ENCODE results near the gene ARFGAP3.

The ARFGAP3 gene

GRCh38 chr22:42860968-42861367, 3.9 kb upstream of the ARFGAP3 start:
- no peak overlapping the region for H3K4me2 ChIP-seq (ENCODE audit: insufficient read depth, low read length)
- no peak overlapping the region for H3K4me3 ChIP-seq (ENCODE audit: low read depth in 1 of 2, low read length in 2 of 2)
- peaks cover 15% of the 10 kb centered on the region for H3K4me1 ChIP-seq (ENCODE audit: insufficient read depth, low read length)
- peaks cover 3% of the 10 kb centered on the region; the same call in 1 of the 2 replicates for H3K36me3 ChIP-seq (ENCODE audit: insufficient read depth, low read length)
- H3K27ac ChIP-seq (ENCODE audit: low read length): no peak overlapping the region
- no peak overlapping the region for H2AFZ ChIP-seq (ENCODE audit: low read depth, low read length)
- H3K9ac ChIP-seq (ENCODE audit: low read depth, low read length): no peak overlapping the region
- H4K20me1 ChIP-seq (ENCODE audit: insufficient read depth, low read length): 0 out of 2 replicates have a peak, but pooled peaks cover 5% of the 10 kb centered on the region
- no peaks in the 10 kb centered on the region for H3K27me3 ChIP-seq (ENCODE audit: insufficient read depth, low read length, poor library complexity)
- ATAC-seq (ENCODE audit: insufficient read depth, low read depth) (no peak), DNase-seq (no peak)
- H3K79me2 ChIP-seq (ENCODE audit: insufficient read depth, low read length): peaks cover 14% of the 10 kb centered on the region
- no peaks in the 10 kb centered on the region for H3K9me3 ChIP-seq (ENCODE audit: insufficient read depth, low read length, severe bottlenecking)
- no peak for TF ChIP-seq EZH2 (IDR thresholded peaks at IDR 0.05; ENCODE audit: borderline replicate concordance, low read depth, low read length, severe bottlenecking)
- no peak for TF ChIP-seq CTCF (IDR thresholded peaks at IDR 0.05; ENCODE audit: borderline replicate concordance, extremely low read depth, low read length, poor library complexity, severe bottlenecking)

- Histone ChIP-seq H3K9ac (ENCODE audit: low read depth, low read length) (peak overlapping the region; percentile 84), H4K20me1 (ENCODE audit: insufficient read depth, low read length) (peaks cover 10% of the 10 kb centered on the region; the same call in 1 of the 2 replicates), H3K4me2 (ENCODE audit: insufficient read depth, low read length) (peak overlapping the region; percentile 97), H2AFZ (ENCODE audit: low read depth, low read length) (peak overlapping the region; percentile 100), H3K36me3 (ENCODE audit: insufficient read depth, low read length) (peaks cover 12% of the 10 kb centered on the region; the same call in 1 of the 2 replicates), H3K4me1 (ENCODE audit: insufficient read depth, low read length) (peaks cover 28% of the 10 kb centered on the region), H3K27me3 (ENCODE audit: insufficient read depth, low read length, poor library complexity) (no peaks in the 10 kb centered on the region), H3K79me2 (ENCODE audit: insufficient read depth, low read length) (peaks cover 44% of the 10 kb centered on the region), H3K4me3 (ENCODE audit: low read depth in 1 of 2, low read length in 2 of 2) (peak overlapping the region in 1 of 2 experiments; percentile 99; a peak in 2 of 4 replicates), H3K9me3 (ENCODE audit: insufficient read depth, low read length, severe bottlenecking) (no peaks in the 10 kb centered on the region), H3K27ac (ENCODE audit: low read length) (peak overlapping the region; percentile 41; the same call in 1 of the 2 replicates)
- DNase-seq: peak; percentile 10
- no peak for ATAC-seq (ENCODE audit: insufficient read depth, low read depth)
- no peak for TF ChIP-seq EZH2 (IDR thresholded peaks at IDR 0.05; ENCODE audit: borderline replicate concordance, low read depth, low read length, severe bottlenecking)
These were observed 890 bp upstream of the ARFGAP3 start for GRCh38 chr22:42857845-42858481.

- Histone ChIP-seq H3K36me3 (ENCODE audit: insufficient read depth, low read length) (peaks cover 12% of the 10 kb centered on the region; the same call in 1 of the 2 replicates), H3K4me2 (ENCODE audit: insufficient read depth, low read length) (peak overlapping the region; percentile 97)
- peak; percentile 62 for ATAC-seq (ENCODE audit: insufficient read depth, low read depth)
These were observed 751 bp downstream of the ARFGAP3 start for GRCh38 chr22:42856179-42856864.

More at GRCh38 chr22:42856179-42856864, 751 bp downstream of the ARFGAP3 start:
- peak; percentile 4 for TF ChIP-seq CTCF (IDR thresholded peaks at IDR 0.05; ENCODE audit: borderline replicate concordance, extremely low read depth, low read length, poor library complexity, severe bottlenecking)
- TF ChIP-seq EZH2 (IDR thresholded peaks at IDR 0.05; ENCODE audit: borderline replicate concordance, low read depth, low read length, severe bottlenecking): no peak
- Histone ChIP-seq H3K27me3 (ENCODE audit: insufficient read depth, low read length, poor library complexity) (no peaks in the 10 kb centered on the region), H3K27ac (ENCODE audit: low read length) (peak overlapping the region; percentile 84), H2AFZ (ENCODE audit: low read depth, low read length) (peak overlapping the region; percentile 100), H3K4me1 (ENCODE audit: insufficient read depth, low read length) (peaks cover 28% of the 10 kb centered on the region), H3K4me3 (ENCODE audit: low read depth in 1 of 2, low read length in 2 of 2) (peak overlapping the region; percentile 86 to 99), H4K20me1 (ENCODE audit: insufficient read depth, low read length) (peaks cover 14% of the 10 kb centered on the region; the same call in 1 of the 2 replicates), H3K9ac (ENCODE audit: low read depth, low read length) (peak overlapping the region; percentile 84), H3K9me3 (ENCODE audit: insufficient read depth, low read length, severe bottlenecking) (no peaks in the 10 kb centered on the region), H3K79me2 (ENCODE audit: insufficient read depth, low read length) (peaks cover 60% of the 10 kb centered on the region)
- peak; percentile 76 for DNase-seq
